ENCODE results near the gene TYROBP. TPM values are rescaled to one million over a fixed set of nuclear protein-coding genes. Genes with fewer than 3 reads are reported as not detected.
A peak's percentile ranks its signal among the peaks of the same experiment; 100 is the strongest.

TYROBP gene
- total RNA-seq, 2 donors from 2014 or later: 65.3 to 235 TPM

DNA sequence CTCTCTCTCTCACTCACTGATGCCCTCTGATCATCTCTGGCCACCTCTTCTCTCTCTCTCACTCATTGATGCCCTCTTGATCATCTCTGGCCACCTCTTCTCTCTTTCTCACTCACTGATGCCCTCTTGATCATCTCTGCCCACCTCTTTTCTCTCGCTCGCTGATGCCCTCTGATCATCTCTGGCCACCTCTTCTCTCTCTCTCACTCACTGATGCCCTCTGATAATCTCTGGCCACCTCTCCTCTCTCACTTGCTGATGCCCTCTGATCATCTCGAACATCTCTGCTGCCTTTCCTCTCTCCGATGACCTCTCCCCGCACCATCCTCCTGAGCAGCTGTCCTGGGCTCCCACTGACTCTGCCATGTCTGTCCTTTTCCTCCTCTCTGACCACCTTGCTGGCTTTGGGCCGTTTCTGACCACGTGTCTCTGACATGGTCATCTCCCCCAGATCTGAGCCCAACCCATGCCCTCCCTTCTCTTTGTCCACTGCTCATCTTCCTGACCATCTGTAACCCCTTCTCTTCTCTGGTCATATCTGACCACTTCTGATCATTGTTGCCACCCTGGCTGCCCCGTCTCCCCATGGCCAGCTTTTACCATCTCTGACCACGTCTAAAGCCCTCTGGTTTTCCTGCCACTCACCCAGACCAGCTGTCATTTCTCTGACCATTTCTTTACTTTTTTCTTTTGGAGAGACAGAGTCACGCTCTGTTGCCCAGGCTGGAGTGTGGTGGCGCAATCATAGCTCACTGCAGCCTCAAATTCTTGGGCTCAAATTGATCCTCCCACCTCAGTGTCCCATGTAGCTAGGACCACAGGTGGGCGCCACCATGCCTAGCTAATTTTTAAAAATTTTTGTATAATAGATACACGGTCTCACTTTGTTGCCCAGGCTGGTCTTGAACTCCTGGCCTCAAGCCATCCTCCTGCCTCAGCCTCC lies 30.5 kb upstream of the TYROBP start:
- H3K9me3 Mint-ChIP-seq: no peaks in the 10 kb centered on the region
- no peaks in the 10 kb centered on the region for H3K36me3 Mint-ChIP-seq
- peak overlapping the region; percentile 87 for H3K4me3 Mint-ChIP-seq
- DNase-seq (ENCODE audit: low spot score): no peak
- H3K4me1 Mint-ChIP-seq (ENCODE audit: low read depth in 2 of 2): peaks cover 19 to 23% of the 10 kb centered on the region in 2 donors
- ATAC-seq: no peak
- peak overlapping the region in 1 of 2 donors; percentile 20 for H3K27ac Mint-ChIP-seq
- H3K27me3 Mint-ChIP-seq: peaks cover 6 to 13% of the 10 kb centered on the region in 2 donors

DNA sequence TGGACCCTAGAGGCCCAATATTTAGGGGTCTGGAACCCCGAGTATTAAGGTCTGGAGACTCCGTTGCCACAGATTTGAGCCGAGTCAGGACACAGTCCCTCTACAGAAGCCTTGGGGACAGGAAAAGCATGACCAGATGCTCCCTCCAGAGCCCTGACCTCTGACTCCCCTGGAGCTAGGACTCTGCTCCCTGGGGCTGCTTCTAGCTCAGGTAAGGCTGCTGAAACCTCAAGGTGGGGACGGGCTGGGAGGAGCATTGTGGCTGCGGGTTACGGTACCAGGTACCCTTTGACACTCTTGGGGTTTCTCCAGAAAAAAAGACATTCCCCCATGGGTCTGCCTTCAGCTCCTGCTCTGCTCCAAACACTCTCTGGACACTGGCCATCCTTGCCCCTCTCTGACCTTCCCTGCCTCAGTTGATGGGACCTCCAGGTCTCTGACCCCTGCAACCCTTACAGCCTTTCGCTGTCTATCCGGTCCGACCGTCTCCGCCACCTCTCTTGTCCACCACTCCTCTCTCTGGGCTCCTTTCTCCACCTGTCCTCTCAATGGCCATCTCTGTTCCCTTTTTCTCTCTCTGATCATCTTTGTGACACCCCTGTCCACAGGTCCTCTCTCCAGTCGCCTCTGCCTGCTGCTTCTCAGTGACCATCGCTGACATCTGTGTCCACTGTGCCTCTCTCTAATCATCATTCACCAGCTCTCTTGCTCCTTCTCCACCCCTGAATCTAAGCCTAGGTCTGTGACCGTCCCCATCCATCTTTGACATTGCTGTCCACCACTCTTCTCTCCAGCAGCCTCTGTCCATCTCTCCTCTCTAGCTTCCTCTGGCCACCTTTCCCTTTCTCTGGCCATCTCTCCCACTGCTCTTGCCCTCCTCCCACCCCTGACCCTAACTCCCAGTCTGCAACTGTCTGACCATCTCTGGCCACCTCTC lies 29.5 kb upstream of the TYROBP start:
- peaks cover 6 to 13% of the 10 kb centered on the region in 2 donors for H3K27me3 Mint-ChIP-seq
- DNase-seq (ENCODE audit: low spot score) (no peak), ATAC-seq (no peak)
- peak overlapping the region; percentile 87 for H3K4me3 Mint-ChIP-seq
- no peaks in the 10 kb centered on the region for H3K36me3 Mint-ChIP-seq
- no peaks in the 10 kb centered on the region for H3K9me3 Mint-ChIP-seq
- peak overlapping the region in 1 of 2 donors; percentile 20 for H3K27ac Mint-ChIP-seq
- H3K4me1 Mint-ChIP-seq (ENCODE audit: low read depth in 2 of 2): peaks cover 17 to 23% of the 10 kb centered on the region in 2 donors

DNA sequence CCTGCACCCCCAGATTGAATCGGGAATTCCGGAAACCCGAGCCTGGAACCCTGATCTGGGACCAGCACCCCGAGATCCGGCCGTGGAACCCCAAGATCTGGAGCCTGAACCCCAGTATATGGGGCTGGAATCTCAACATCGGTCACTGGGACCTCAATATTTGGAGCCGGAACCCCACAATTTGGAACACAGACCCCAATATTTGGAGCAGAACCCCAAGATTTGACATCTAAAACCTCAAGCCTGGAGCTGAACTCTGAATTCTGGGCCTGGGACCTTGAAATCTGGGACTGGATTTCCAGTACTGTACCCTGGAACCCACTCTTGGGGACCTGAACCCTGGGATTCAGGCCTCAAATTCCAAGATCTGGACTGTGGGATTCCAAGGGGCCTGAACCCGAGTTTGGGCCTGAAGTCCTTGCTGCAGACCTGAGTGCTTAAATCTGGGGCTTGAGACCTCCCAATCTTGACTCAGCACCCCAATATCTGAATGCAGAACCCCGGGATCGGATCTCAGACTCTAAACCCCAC lies 28.7 kb upstream of the TYROBP start:
- Mint-ChIP-seq H3K27ac (no peak overlapping the region), H3K9me3 (no peaks in the 10 kb centered on the region), H3K4me1 (ENCODE audit: low read depth in 2 of 2) (peaks cover 17 to 27% of the 10 kb centered on the region in 2 donors), H3K4me3 (peak overlapping the region; percentile 87), H3K36me3 (no peaks in the 10 kb centered on the region), H3K27me3 (peaks cover 6 to 13% of the 10 kb centered on the region in 2 donors)
- DNase-seq (ENCODE audit: low spot score) (no peak), ATAC-seq (no peak)

DNA sequence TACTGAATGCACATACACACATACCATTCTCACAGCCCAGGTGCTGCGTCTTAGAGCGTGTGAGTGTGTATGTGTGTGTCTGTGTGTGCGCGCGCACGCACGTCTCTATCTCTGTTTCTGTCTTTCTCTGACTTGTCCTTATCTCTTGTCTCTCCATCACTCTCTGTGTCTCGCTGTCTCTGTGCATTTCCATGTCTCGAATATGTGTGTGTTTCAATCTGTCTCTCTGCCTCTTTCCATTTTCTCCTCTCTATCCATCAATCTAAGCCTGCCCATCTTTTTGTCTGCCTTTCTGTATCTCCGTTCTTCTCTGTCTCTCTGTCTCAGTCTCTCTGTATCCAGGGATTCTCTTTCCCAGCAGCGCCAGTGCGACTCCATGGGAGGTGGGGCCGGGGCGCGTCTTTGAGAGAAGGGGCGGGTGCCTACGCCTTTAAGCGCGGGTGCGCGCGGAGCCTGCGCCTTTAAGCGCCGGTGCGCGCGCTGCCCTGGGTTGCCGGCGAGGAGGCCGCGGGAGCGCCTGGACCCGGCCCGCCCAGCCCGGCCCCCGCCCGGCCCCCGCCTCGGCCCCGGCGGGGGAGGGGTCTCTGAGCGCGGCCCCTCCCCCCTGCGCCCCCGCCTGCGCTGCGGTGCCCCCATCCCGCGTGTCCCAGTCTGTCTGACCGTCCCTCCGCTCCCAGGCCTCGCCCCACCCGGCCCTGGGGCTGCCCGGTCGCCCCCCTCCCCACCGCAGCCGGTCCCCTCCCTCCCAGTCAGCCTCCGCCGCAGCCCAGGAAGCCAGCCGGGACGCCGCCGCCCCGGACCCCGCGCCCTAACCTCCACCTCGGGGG lies 28.0 kb upstream of the TYROBP start, which contains the start of gene LRFN3:
LRFN3 (plus strand) TSS at position 464 of the 827 bp plus-strand sequence. CDS start 3,052 bp downstream, outside the sequence.
- Mint-ChIP-seq H3K36me3 (no peaks in the 10 kb centered on the region), H3K27me3 (peaks cover 6 to 13% of the 10 kb centered on the region in 2 donors), H3K4me1 (ENCODE audit: low read depth in 2 of 2) (peaks cover 20 to 30% of the 10 kb centered on the region in 2 donors), H3K9me3 (no peaks in the 10 kb centered on the region), H3K27ac (peak within 1 kb of the TSS in 1 of 2 donors; percentile 32), H3K4me3 (peak within 1 kb of the TSS; percentile 97)
- no peak for DNase-seq (ENCODE audit: low spot score)
- peak in 1 of 2 donors; percentile 22 for ATAC-seq

DNA sequence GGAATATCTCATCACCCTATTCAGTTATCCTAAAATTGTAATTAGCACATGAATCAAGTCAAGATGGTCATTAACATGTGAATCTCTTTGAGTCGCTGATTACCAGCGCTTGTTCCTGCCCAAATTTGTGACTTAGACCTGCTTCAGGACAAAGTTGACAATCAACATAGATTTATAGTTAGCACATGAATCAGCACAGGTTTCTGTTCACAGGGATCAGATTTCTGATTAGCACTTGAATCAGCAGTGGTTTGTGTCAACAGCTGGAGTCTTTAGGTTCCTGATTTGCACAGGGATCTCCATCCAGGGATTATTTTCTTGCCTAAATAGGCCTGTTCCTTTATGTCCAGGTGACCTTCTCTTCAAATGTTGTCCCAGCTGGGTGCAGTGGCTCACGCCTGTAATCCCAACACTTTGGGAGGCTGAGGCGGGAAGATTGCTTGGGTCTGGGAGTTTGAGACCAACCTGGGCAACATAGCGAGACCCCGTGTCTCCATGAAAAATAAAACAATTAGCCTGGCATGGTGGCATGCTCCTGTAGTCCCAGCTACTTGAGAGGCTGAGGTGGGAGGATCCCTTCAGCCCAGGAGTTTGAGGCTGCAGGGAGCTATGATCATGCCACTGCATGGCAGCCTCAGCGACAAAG lies 24.3 kb upstream of the TYROBP start:
- Mint-ChIP-seq H3K27ac (peak overlapping the region in 1 of 2 donors; percentile 81), H3K36me3 (no peaks in the 10 kb centered on the region), H3K4me3 (peak overlapping the region; percentile 32), H3K9me3 (no peaks in the 10 kb centered on the region), H3K4me1 (ENCODE audit: low read depth in 2 of 2) (peaks cover 24 to 33% of the 10 kb centered on the region in 2 donors), H3K27me3 (peaks cover 4 to 6% of the 10 kb centered on the region in 2 donors)
- DNase-seq (ENCODE audit: low spot score) (no peak), ATAC-seq (no peak)

DNA sequence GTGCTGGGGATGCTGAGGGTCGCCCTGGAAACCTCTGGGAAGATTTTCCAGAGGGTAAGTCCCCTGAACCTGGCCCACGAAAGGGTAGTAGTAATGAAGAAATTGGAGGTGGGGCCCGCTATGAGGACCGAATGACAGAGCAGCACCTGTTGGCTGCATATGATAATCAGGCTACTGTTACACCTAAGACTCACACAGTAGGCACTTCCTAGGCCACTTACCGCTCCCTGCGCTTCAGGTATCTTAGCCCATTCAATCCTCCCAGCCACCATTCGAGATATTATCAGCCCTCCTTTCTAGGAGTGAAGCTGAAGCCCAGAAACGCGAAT lies 23.7 kb upstream of the TYROBP start:
- peaks cover 4 to 6% of the 10 kb centered on the region in 2 donors for H3K27me3 Mint-ChIP-seq
- H3K27ac Mint-ChIP-seq: peak overlapping the region; percentile 81 to 82
- no peak for DNase-seq (ENCODE audit: low spot score)
- peak overlapping the region; percentile 32 for H3K4me3 Mint-ChIP-seq
- H3K9me3 Mint-ChIP-seq: no peaks in the 10 kb centered on the region
- ATAC-seq: no peak
- H3K36me3 Mint-ChIP-seq: no peaks in the 10 kb centered on the region
- peaks cover 27 to 34% of the 10 kb centered on the region in 2 donors for H3K4me1 Mint-ChIP-seq (ENCODE audit: low read depth in 2 of 2)

DNA sequence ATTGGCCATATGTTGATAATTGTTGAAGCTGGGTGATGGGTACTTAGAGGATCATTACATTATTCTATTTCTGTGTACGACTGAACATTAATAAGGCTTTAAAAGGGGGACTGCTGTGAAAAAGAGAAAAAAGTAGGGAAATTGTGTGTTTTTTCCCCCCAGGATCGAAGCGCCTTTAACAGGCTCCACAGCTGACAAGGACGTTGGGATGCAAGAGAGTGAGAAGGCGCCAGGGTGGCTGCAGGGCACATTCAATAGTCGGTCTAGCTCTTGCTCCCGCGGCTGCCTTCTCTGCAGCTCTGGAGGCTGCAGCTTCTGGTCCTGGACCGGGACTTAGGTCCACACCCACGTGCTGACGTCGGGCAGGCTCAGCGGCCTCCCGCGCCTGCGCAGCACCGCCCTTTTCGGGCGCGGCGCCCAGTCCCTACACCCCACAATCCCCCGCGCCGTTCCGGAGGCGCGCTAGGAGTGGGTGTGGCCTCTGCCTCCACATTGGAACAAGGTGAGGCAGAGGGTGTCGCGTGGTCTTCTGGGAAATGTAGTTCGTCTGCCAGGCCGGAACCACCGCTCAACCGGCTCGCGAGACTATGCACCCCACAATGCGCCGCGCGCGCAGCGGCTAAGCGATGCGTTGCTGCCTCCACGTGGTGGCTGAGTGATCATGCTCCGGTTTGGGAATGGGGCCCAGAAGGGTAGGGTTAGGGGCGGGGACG lies 23.2 kb upstream of the TYROBP start:
- H3K9me3 Mint-ChIP-seq: no peaks in the 10 kb centered on the region
- H3K4me1 Mint-ChIP-seq (ENCODE audit: low read depth in 2 of 2): peaks cover 31 to 39% of the 10 kb centered on the region in 2 donors
- peaks cover 4 to 6% of the 10 kb centered on the region in 2 donors for H3K27me3 Mint-ChIP-seq
- peak; percentile 100 for DNase-seq (ENCODE audit: low spot score)
- no peaks in the 10 kb centered on the region for H3K36me3 Mint-ChIP-seq
- H3K4me3 Mint-ChIP-seq: peak overlapping the region; percentile 81
- peak; percentile 99 to 100 for ATAC-seq
- H3K27ac Mint-ChIP-seq: peak overlapping the region; percentile 81 to 82

DNA sequence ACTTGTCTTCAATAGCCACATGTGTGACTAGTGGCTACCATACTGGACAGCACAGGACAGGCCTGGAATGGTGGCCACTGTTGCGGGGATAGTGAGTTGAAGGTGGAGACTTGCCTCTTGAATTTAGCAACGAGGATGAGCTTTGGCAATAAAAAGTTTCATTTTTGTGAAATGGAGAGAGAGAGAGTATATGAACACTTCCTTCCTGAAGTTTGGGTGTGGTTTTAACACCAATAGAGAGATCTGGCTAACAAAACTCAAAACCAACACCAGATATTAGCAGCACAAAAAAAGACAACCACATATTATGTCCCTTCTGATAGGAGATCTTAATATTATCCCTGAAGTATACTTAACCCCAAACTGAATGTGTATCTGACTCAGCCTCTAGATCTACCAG lies 21.8 kb upstream of the TYROBP start:
- Mint-ChIP-seq H3K4me1 (ENCODE audit: low read depth in 2 of 2) (peaks cover 30 to 31% of the 10 kb centered on the region in 2 donors), H3K27ac (peak overlapping the region; percentile 81 to 90), H3K9me3 (no peaks in the 10 kb centered on the region), H3K4me3 (peak overlapping the region; percentile 84), H3K36me3 (no peaks in the 10 kb centered on the region), H3K27me3 (no peaks in the 10 kb centered on the region)
- ATAC-seq (peak in 1 of 2 donors; percentile 1), DNase-seq (ENCODE audit: low spot score) (no peak)

DNA sequence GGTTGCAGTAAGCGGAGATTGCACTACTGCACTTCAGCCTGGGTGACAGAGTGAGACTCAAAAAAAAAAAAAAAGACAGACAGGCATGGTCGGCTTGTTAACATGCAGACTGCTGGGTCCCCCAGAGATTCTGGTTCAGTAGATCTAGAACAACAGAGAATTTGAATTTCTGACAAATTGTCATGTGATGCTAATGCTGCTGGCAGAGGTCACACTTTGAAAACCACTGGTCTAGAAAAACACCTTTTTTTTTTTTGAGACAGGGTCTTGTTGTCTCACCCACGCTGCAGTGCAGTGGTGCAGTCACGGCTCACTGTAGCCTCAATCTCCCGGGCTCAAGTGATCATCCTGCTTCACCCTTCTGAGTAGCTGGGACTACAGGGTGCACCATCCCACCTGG lies 20.4 kb upstream of the TYROBP start:
- peak overlapping the region; percentile 65 to 87 for H3K27ac Mint-ChIP-seq

DNA sequence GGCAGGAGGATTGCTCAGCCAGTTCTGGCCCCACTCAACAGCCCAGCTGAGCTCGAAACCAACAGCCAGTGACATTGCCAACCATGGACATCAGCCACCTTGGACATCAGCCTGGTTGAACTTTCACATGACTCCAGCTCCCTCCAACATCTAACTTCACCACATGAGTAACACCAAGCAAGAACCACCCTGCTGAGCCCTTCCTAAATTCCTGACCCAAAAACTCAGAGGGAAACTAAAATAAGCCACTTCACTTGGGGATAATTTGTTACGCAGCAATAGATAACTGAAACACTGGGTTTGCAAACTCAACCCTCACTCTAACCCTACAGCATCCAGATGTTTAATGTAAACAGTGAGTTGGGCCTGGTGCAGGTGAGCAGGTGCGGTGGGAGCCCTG lies 17.4 kb upstream of the TYROBP start:
- no peak for DNase-seq (ENCODE audit: low spot score)
- H3K36me3 Mint-ChIP-seq: no peaks in the 10 kb centered on the region
- no peak for ATAC-seq
- no peaks in the 10 kb centered on the region for H3K9me3 Mint-ChIP-seq
- H3K27me3 Mint-ChIP-seq: no peaks in the 10 kb centered on the region
- peaks cover 20 to 21% of the 10 kb centered on the region in 2 donors for H3K4me1 Mint-ChIP-seq (ENCODE audit: low read depth in 2 of 2)
- no peak overlapping the region for H3K4me3 Mint-ChIP-seq
- peak overlapping the region in 1 of 2 donors; percentile 43 for H3K27ac Mint-ChIP-seq

More for the DNA sequence above, 20.4 kb upstream of the TYROBP start:
- Mint-ChIP-seq H3K4me1 (ENCODE audit: low read depth in 2 of 2) (peaks cover 30 to 31% of the 10 kb centered on the region in 2 donors), H3K9me3 (no peaks in the 10 kb centered on the region), H3K4me3 (peak overlapping the region; percentile 6), H3K36me3 (no peaks in the 10 kb centered on the region), H3K27me3 (no peaks in the 10 kb centered on the region)
- DNase-seq (ENCODE audit: low spot score) (no peak), ATAC-seq (no peak)

DNA sequence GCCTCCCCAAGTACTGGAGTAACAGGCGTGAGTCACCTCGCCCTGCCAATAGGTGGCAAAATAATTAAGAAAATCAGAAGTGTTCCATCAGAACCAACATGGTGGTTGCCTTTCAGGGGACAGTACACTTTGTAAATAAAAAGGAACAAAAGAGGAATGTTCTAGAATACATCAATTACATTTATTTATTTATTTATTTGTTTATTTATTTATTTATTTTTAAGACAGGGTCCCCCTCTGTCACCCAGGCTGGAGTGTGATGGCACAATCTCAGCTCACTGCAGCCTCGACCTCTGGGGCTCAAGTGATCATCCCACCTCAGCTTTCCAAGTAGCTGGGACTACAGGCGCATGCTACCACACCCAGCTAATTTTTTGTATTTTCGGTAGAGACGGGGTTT lies 12.9 kb upstream of the TYROBP start:
- peaks cover 0 to 6% of the 10 kb centered on the region in 2 donors for H3K4me1 Mint-ChIP-seq (ENCODE audit: low read depth in 2 of 2)
- H3K9me3 Mint-ChIP-seq: no peaks in the 10 kb centered on the region
- H3K4me3 Mint-ChIP-seq: no peak overlapping the region
- ATAC-seq: no peak
- H3K27ac Mint-ChIP-seq: no peak overlapping the region
- DNase-seq (ENCODE audit: low spot score): no peak
- no peaks in the 10 kb centered on the region for H3K36me3 Mint-ChIP-seq
- no peaks in the 10 kb centered on the region for H3K27me3 Mint-ChIP-seq

DNA sequence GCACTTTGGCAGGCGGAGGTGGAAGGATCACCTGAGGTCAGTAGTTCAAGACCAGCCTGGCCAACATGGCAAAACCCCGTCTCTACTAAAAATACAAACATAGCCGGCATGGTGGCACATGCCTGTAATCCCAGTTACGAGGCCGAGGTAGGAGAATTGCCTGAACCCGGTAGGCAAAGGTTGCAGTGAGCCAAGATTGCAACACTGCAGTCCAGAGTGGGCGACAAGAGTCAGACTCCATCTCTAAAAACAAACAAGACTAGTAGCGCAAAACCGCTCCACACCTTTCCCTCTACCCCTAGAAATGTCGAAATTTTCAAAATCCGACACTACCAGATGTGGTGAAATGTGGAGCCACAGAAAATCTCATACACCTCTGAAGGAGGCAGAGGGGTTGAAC lies 11.2 kb upstream of the TYROBP start:
- no peaks in the 10 kb centered on the region for H3K27me3 Mint-ChIP-seq
- no peaks in the 10 kb centered on the region for H3K9me3 Mint-ChIP-seq
- H3K4me3 Mint-ChIP-seq: no peak overlapping the region
- H3K4me1 Mint-ChIP-seq (ENCODE audit: low read depth in 2 of 2): peaks cover 0 to 5% of the 10 kb centered on the region in 2 donors
- H3K36me3 Mint-ChIP-seq: no peaks in the 10 kb centered on the region
- H3K27ac Mint-ChIP-seq: peak overlapping the region in 1 of 2 donors; percentile 58
- DNase-seq (ENCODE audit: low spot score) (no peak), ATAC-seq (no peak)

Data from natural killer cell treated with Interleukin-12 subunit alpha and Interleukin-12 subunit beta and Interleukin-15 and Interleukin-18, amount 100 ng/mL, for 72 hours (primary cell).